SK-N-MC (cell line): ENCODE results near the gene KIAA0753.
"Not testable (repeated sequence)": the region's sequence is repeated elsewhere in the genome, so short reads cannot be mapped to it uniquely, and the experiment has no call there.

Source experiments
- EZH2 ChIP-seq: fragments of 200-600 bp; sonication (generic); IDR thresholded peaks from one replicate; pipeline ENCODE4 v1.6.1; 2017; ENCODE audit warnings: antibody characterized with exemption
- FOXP2 ChIP-seq: optimal IDR thresholded peaks from 2 replicates; pipeline ENCODE3; 2011; ENCODE audit warnings: mild to moderate bottlenecking, moderate library complexity; ENCODE audit not compliant: insufficient read depth; ENCODE audit errors: extremely low read length, control extremely low read depth
- POLR2AphosphoS5 ChIP-seq: IDR thresholded peaks from 2 replicates; pipeline ENCODE4 v1.6.1; 2012; ENCODE audit warnings: mild to moderate bottlenecking, low read depth, low read length, borderline replicate concordance

GRCh38 chr17:6663200-6663599 is 22.7 kb upstream of the KIAA0753 start:
- not testable (repeated sequence) for TF ChIP-seq POLR2AphosphoS5, EZH2, FOXP2
